HG03060 (cell line): ENCODE results near the gene NCBP3.

ENCODE experiments used
- ATAC-seq: cut with Tn5 transposase; IDR thresholded peaks from one replicate; pipeline ENCODE4 v1.9.1; 2021; ENCODE audit warnings: low read depth, moderate number of reproducible peaks; ENCODE audit not compliant: unreplicated experiment

Gene NCBP3

GRCh38 chr17:3815122-3815521, 30.9 kb downstream of the NCBP3 start:
- no peak for ATAC-seq

DNA sequence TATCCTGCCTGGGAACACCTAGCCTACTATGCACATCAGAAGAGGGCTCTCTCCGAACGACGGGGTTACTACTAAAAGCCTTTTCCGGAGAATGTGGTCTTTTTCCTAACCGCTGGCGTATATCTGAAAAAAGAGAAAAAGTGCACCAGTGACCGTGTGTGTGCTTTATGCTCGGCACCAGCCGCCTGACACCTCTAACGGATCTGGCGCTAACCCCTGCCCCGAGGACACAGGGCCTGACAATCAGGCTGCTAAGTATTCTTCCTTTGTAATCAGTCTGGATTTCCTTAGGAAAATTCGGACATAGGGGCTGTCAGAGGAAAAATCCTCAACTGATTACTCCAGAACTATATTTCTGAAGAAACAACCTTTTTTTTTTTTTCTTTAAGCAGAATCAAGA, 31.7 kb downstream of the NCBP3 start:
- ATAC-seq, result no peak

DNA sequence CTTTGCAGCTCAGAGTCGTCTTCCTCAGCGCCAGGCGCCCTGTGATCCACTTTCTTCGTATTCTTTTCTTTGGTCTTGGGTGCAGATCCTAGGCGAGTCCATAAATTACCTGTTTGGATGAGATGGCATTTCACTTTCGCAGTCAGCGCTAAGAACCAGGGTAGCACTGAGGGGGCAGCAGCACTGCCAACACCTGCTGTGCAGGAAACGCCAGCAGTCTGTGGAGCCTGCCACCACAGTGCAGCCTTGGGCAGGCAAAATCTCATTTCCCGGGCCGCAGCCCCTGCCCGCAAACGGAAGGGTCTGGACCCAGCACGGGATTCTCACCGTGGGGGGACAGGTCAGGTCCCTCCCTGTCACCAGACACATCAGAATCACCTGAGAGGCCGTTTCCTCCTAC, 32.9 kb downstream of the NCBP3 start:
- ATAC-seq, result no peak

DNA sequence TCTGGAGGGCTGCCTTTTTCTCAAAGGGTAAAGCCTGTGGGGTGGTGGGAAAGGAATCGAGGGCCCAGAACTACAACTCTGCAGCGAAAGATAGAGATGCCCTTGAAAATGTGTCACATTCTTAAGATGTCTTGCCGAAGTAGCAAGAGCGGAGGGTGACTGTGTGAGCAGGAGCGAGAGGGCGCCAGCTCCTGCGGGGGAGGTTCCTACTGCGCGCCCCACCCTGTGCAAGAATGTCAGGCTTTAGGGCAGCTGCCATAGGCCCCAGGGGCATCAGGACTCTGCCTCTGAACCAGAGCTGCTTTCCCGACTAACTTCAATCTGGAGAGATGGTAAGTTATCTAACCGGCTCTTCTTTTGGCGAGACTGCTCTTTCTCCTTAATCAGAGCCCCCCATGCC, 33.3 kb downstream of the NCBP3 start:
- ATAC-seq, result no peak

DNA sequence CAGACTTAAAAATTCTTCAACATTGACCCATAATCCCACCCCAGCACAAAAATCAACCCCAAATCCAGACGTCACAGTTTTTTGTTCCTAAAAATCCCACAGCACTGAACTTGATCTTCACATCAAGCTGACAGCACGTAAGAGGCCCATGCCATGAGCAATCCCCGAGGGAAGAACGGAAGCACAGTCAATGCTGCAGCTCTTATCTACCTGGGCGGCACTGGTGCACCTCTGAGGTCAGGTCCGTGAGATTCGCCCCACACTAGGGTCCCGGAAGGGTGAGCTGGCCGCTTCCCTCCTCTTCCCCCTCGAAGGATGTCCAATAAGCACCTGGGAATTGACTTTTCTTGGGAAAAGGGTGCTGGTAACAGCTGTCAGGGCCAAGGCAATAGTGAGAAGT, 33.8 kb downstream of the NCBP3 start:
- no peak for ATAC-seq

DNA sequence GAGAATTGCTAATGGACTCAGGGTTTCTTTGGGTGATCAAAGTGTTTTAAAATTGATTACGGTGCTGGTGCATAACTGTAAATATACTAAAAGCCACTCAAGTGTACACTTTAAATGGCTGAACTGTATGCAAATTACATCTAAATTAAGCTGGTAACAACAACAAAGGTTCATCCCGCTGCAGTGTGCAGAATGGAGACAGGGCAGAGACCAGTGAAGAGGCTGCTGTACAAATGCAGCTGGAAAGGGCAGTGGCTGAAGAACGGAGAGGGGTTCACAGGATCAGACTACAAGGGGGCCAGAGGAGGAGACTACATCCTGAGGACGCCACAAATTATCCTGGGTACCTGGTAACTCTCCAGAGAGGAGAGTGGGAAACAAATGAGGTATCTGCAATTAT, 36.0 kb downstream of the NCBP3 start:
- no peak for ATAC-seq

- ATAC-seq, result no peak
Measured at GRCh38 chr17:3809135-3809534, 36.9 kb downstream of the NCBP3 start.

- no peak for ATAC-seq
Measured at GRCh38 chr17:3808701-3809100, 37.3 kb downstream of the NCBP3 start.

DNA sequence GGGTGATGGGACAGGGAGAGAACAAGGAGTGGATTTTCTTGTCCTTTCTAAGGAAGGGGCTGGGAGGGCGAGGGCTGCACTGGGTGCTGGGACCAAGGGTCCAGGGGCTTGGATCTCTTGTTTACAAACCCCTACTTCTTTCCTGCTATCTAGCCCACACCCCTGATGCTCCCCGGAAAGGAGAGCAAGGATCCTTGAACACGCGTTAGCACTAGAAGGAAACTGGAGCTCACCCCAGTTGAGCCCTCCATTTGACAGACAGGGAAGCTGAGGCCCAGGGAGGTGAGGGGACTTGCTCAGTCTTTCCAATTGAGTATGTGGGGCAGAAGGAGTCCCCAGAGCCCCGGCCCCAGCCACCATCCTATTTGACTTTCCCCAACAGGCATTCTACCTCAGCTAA, 40.5 kb downstream of the NCBP3 start:
- no peak for ATAC-seq

- no peak for ATAC-seq
Measured at GRCh38 chr17:3804503-3804931, 41.5 kb downstream of the NCBP3 start.

DNA sequence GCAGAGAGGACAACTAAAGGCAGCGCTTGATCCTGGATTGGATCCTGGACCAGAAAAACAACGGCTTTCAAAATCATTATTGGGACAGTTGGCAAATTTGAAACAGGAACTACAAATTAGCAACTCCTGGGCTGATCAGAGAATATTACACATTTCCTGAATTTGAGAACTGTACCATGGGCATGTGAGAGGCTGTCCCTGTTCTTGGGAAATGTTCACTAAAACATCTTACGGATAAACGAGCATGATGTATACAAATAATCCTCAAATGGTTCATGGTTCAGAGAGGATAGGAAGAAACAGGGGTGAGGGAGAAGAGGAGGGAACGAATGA, 42.8 kb downstream of the NCBP3 start:
- no peak for ATAC-seq

DNA sequence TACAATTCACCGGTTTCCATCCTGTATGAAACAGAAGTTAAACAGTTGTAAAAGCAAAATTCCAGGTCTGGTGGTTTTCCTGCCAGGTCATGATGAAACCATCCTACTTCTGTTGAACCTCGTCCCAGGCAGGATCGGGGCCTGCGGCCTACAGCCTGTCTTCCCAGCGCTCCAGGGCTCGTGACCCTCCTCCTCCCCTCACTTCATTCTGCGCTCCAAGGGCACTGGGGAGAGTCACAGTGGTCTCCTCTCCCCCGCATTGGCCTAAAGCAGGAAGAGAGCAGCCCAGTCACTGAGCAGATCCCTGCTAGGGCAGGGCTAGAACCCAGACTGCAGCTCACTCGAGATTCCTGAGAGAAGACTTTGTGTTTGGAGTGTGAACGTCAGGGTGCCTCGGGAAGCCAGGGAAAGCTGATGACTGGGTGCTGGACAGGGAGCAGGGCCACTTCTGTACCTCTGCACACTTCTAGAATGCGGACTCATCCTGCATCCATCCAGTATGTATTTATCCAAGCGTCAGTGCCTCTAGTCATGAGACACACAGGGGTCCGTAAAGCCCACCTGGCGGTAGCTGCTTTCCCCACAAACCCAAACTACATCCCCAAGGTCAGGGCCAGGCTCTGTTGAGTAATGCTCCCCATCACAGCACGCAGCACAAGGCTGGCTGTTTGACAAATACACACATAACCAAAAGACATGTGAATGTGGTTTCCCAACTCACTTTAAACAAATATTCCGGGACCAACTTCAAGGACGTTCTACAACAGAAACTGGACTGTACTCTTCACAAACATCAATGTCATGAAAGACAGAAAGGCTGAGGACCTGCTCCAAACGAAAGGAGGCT, 43.4 kb downstream of the NCBP3 start:
- ATAC-seq, result no peak

DNA sequence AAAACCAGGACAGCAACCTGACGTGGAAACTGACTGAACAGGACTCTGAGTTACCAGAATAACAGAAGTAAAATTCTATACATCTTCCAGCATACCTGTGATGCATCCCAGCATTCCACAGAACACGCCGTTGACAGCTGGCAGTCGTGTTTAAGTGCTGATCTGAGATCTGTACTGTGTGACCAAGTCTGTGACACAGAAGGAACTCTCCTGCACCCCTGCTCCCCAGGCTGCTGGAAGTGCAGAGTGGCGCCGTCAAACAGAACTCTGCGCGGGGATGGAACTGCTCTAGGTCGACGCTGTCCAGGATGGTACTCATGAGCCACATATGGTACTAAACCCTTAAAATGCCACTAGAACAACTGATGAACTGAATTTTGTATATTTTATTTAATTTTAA, 44.3 kb downstream of the NCBP3 start:
- ATAC-seq, result no peak

DNA sequence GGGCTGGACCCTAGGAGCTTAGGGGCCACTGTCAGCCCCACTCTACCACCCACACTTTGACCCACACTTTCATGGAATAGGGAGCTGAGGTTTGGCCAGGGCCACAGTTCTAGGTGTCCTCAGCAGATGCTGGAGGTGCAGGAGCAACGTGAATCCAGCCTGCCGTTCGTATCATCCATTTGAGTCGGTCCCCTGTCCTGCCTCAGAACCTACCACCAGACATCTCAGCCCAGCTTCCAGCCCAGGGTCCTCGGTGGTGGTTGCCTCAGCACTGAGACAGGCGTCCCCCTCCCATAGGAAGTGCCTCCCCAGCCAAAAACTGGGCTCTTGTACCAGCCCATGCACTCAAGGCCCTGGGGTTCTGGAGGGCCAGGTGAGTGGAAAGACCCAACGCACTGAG, 44.7 kb downstream of the NCBP3 start:
- no peak for ATAC-seq

DNA sequence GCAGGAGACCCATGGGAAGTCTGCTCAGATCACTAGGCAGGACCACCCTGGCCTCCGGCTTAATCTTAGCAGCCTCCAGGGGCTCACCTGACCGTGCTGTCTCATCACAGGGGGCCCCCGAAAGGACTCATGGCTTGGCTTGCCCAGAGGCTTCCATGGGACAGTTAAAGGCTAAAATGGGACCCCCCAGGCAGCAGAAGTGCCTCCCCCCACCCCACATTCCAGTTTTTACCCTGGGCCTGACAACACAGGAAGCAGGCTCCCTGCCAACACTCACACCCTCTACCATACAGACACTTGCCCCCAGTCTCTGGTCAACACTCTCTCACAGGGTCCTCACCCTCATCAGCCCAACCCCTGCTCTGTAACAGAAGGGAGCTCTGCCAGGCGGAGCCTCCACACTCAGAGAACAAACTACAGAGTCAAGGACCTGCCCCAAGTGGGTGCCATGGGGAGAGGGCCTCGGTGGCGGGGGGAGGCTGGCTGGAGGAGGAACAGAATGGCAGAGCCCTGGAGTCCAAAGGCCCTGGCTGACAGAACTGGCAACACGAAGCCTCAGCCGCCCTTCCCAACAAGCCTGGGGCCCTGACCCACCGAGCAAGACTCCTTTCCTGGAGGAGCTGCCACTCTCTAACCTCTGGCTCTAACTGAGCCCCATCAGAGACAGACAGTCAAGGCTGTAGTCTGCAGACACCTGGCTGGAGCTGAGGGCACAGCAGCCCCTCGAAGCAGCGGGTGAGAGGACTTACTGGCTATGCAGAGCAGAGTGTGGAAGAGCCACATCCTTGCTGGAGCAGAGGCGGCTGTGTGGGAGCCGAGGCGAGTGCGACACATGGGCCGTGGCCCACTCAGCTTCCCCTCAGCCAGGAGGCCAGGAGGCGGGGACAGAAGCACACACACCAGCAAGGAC, 45.4 kb downstream of the NCBP3 start, which contains the start of gene ITGAE:
TSS of gene ITGAE (minus strand) at position 827 of the 910 bp plus-strand sequence. CDS start at position 783, 44 bp downstream.
- ATAC-seq, result no peak

DNA sequence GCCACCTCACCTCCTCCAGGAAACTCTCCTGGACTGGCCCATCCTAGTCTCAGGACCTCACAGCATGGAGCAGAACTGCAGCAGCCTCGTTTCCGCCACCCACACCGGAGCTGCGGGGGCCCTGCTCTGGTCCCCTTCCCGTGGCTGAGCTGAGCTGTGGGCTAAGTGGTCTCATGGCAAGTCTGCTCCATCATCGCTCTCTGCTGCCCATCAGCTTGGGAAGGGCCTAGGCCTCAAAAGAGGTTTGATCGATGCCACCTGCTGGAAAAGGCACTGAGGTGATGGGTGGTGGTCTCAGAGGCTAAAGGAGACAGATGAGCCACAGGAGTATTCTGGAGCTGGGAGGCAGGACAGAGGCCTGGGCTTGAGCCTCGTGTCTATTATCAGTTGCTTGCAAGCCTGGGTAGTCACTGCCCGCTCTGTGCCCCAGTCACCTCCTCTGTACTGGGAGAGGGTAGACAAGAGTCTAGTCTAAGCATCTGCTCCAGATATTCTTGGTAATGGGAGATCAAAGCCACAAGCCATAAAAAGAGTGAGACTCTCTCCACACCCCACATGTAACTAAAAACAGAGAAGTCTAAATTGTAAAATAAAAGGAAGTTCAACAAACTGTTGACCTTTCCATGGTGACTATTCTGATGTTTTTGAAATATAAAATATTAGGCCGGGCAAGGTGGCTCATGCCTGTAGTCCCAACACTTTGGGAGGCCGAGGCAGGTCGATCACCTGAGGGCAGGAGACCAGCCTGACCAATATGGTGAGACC, 46.7 kb downstream of the NCBP3 start:
- ATAC-seq, result no peak

DNA sequence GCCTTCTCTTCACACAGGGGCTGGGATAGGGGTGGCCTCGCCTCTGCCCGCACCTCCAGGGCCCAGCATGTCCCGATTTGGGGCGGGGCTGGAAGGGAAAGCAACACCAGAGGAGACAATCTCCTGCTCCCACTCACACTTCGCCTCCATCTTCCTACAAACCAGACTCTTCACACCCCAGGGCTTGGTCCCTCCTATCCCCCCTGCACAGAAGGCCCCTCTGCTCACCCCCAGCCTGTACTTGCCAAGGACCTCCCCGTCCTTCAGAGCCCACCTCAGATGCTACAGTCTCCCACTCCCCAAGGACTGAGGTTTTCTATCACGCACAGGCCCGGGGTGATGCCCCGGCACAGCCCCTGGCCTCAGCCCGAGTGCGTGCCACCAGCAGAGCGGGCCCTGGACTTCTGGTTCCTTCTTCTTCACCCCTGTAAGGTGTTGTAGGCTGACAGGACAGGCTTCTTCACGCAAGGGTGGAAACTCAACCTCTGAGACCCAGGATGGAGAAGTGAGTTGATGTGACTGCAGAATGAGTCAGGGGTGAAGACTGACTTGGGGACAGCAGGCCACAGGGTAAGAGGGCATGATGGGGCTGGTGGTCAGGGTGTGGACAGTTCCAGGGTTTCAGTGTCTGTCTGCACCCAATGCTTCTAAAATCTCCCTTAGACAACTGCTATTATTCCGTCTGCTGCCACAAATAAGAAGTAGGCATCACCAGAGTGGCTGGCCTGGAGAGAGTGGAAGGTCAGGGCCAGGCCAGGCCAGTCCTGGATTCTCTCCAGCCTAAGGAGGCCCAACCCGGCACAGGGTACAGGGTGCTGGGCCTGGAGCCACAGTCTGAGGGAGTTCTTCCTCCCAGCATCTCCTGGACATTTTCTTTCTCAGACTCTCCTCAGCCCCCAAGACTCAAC, 47.5 kb downstream of the NCBP3 start:
- no peak for ATAC-seq

DNA sequence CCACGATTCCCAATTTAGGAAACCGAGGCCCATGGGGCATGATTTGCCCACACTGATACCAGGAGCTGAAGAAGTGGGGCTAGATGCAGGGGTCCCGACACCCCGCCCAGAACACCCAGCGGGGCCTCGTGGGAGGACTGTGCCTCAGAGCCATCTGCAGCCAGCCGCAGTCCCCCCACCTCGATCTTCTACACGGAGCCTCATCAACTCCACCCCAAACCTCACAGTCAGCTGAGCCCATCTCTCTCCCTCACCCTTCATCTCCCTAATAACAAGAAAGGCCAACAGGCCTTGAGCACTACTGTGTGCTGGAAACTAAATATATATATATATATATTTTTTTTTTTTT, 49.2 kb downstream of the NCBP3 start:
- ATAC-seq, result peak; percentile 25

GRCh38 chr17:3796110-3796821, 49.8 kb downstream of the NCBP3 start:
- peak; percentile 55 for ATAC-seq
